HepG2 (cell line): ENCODE results near the gene C20orf96. TPM values are rescaled to one million over a fixed set of nuclear protein-coding genes. Genes with fewer than 3 reads are reported as not detected.
A peak's percentile ranks its signal among the peaks of the same experiment; 100 is the strongest.

Source experiments
- ARID4A ChIP-seq: sonication (generic); formaldehyde crosslinking; IDR thresholded peaks from 2 replicates; pipeline ENCODE4 v1.5.0; 2020; ENCODE audit warnings: mild to moderate bottlenecking, missing genetic modification reagents, borderline replicate concordance
- HNRNPK ChIP-seq: fragments of 200-400 bp; formaldehyde crosslinking; IDR thresholded peaks from 2 replicates; pipeline ENCODE4 v1.6.1; 2018; ENCODE audit warnings: low read length, low read depth, moderate library complexity, mild to moderate bottlenecking; ENCODE audit not compliant: poor library complexity, severe bottlenecking
- IKZF1 ChIP-seq: fragments of 450-650 bp; IDR thresholded peaks from 2 replicates; pipeline ENCODE4 v1.7.1; 2016
- IRF2 ChIP-seq: IDR thresholded peaks from 2 replicates; pipeline ENCODE4 v1.6.1; 2018; ENCODE audit warnings: missing genetic modification reagents, missing compliant biosample characterization
- MBD4 ChIP-seq: IDR thresholded peaks from 2 replicates; pipeline ENCODE4 v1.6.1; 2012; ENCODE audit warnings: low read length, inconsistent platforms, borderline replicate concordance
- ONECUT2 ChIP-seq: sonication (generic); formaldehyde crosslinking; IDR thresholded peaks from 2 replicates; pipeline ENCODE4 v1.4.0; 2020; ENCODE audit warnings: missing genetic modification reagents
- SPEN ChIP-seq: sonication (generic); formaldehyde crosslinking; IDR thresholded peaks from 2 replicates; pipeline ENCODE4 v1.5.1; 2020; ENCODE audit warnings: low read depth, mild to moderate bottlenecking, missing genetic modification reagents
- SRF ChIP-seq: IDR thresholded peaks from 2 replicates; pipeline ENCODE4 v1.6.1; 2011; ENCODE audit warnings: mild to moderate bottlenecking, low read depth, low read length, moderate library complexity
- ZBTB44 ChIP-seq: sonication (generic); formaldehyde crosslinking; IDR thresholded peaks from 2 replicates; pipeline ENCODE4 v1.4.0; 2020; ENCODE audit warnings: missing genetic modification reagents
- ZNF788 ChIP-seq: sonication (generic); formaldehyde crosslinking; IDR thresholded peaks from 2 replicates; pipeline ENCODE4 v1.5.0; 2020; ENCODE audit warnings: mild to moderate bottlenecking, missing genetic modification reagents, borderline replicate concordance
- polyA plus RNA-seq, 8 experiments: library from polyadenylated mRNA; depleted of rRNA in 3 of 8; stranded (reverse) in 7 of 8; unstranded in 1 of 8; fragments of >200 nt; fragmentation: Illumina TruSeq in 4 of 8; extraction: Trizol in 4 of 8; gene quantifications; 2 replicates each; pipeline versions ENCODE4 v1.2.1 to v1.2.3, GENCODE V29; 2011 to 2016; ENCODE audit warnings: low read depth in 4 of 8, missing spikeins in 1 of 8, mixed read lengths in 1 of 8; ENCODE audit not compliant: insufficient read depth in 1 of 8
- total RNA-seq, 5 experiments: library from RNA; depleted of rRNA; stranded (reverse); fragments of >200 nt; fragmentation: Illumina TruSeq; extraction: Trizol; gene quantifications; 2 replicates each; pipeline ENCODE4 v1.2.3, GENCODE V29; 2016; ENCODE audit warnings: low read depth in 1 of 5
- TF ChIP-seq, protein P1 (sequence below): IDR thresholded peaks from 2 replicates; pipeline ENCODE4 v1.6.1; 2016; ENCODE audit warnings: low read depth, borderline replicate concordance
- TF ChIP-seq, protein P2 (sequence below), 2 experiments: sonication (generic) in 1 of 2; formaldehyde crosslinking in 1 of 2; IDR thresholded peaks; 2 replicates each; pipeline versions ENCODE4 v1.6.1 to v1.9.0; 2014 to 2022; ENCODE audit warnings: antibody characterized with exemption in 1 of 2, borderline replicate concordance in 1 of 2, inconsistent platforms in 1 of 2, low read depth in 1 of 2, missing genetic modification reagents in 1 of 2

C20orf96 gene
- total and polyA plus RNA-seq, 2 of the 13 experiments (the other 11 are each of a cell fraction or from before 2014, with no cell fraction given) = 3.8 to 20.6 TPM

DNA sequence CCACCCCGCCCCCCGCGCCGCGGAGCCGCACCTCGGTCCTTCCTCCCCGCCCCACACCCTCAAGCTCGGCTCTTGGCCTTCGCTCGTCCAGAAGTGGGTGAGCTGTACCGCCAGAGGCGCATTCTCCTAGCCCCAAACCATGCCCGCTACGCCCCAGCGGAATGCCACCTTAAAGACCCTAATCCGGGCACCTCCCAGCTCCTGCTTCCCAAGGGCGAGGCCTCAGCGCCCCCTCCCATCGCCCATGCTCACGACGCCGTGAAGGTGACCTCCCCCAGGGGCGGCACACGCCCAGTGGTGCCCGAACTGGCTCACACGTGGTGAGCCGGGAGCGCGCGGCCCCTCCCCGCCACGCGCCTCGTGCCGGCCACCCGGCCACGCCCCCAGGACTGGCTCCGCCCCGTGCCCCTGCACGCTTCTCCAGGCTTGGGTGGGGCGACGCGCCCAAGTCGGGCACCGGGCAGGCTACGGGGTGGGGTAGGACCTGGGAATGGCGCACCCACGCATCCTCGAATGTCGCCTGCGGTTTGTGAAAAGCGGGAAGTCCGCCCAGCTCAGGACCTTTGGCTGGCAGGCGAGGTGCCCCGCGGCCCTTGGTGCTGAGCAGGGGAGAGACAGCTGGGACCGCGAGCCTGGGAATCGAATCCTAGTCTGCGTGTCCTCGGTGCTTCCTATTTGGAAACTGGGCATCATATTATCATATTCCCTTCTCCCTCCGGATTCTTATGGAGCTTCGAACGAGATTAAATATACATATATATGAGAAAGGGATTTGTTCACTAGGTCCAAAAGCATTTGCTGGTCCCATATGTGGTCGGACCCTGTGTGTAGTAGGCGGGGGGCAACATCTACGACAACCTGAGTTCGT lies 33.9 kb upstream of the C20orf96 start (continued):
- peak; percentile 88; the same call in 1 of the 2 replicates for TF ChIP-seq ZBTB44 (CRISPR knock-in tag)
- no peak for TF ChIP-seq MBD4
- TF ChIP-seq, protein P1, sequence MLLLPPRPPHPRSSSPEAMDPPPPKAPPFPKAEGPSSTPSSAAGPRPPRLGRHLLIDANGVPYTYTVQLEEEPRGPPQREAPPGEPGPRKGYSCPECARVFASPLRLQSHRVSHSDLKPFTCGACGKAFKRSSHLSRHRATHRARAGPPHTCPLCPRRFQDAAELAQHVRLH (CRISPR knock-in tag) = peak; percentile 93; the same call in 1 of the 2 replicates
- TF ChIP-seq IRF2 (CRISPR knock-in tag) = peak; percentile 74; the same call in 1 of the 2 replicates
- TF ChIP-seq SRF = no peak
- peak; percentile 96; the same call in 1 of the 2 replicates for TF ChIP-seq SPEN (CRISPR knock-in tag)
- TF ChIP-seq ZNF788 (CRISPR knock-in tag) = peak; percentile 95
- TF ChIP-seq IKZF1 = no peak
- TF ChIP-seq, protein P2, sequence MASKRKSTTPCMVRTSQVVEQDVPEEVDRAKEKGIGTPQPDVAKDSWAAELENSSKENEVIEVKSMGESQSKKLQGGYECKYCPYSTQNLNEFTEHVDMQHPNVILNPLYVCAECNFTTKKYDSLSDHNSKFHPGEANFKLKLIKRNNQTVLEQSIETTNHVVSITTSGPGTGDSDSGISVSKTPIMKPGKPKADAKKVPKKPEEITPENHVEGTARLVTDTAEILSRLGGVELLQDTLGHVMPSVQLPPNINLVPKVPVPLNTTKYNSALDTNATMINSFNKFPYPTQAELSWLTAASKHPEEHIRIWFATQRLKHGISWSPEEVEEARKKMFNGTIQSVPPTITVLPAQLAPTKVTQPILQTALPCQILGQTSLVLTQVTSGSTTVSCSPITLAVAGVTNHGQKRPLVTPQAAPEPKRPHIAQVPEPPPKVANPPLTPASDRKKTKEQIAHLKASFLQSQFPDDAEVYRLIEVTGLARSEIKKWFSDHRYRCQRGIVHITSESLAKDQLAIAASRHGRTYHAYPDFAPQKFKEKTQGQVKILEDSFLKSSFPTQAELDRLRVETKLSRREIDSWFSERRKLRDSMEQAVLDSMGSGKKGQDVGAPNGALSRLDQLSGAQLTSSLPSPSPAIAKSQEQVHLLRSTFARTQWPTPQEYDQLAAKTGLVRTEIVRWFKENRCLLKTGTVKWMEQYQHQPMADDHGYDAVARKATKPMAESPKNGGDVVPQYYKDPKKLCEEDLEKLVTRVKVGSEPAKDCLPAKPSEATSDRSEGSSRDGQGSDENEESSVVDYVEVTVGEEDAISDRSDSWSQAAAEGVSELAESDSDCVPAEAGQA (IDR thresholded peaks at IDR 0.05; ENCODE audit: low read depth) = peak; percentile 84
- TF ChIP-seq, protein P2 (CRISPR knock-in tag; IDR thresholded peaks at IDR 0.05; ENCODE audit: borderline replicate concordance) = peak; percentile 89
- 0 out of 2 replicates have a peak, but pooled peaks have one; percentile 61 for TF ChIP-seq ONECUT2 (CRISPR knock-in tag)
- TF ChIP-seq HNRNPK = peak; percentile 94
- TF ChIP-seq ARID4A (CRISPR knock-in tag) = peak; percentile 99
